Loucy (cell line): Measurements from ENCODE around the gene CNIH1.

Experiments used
- EZH2phosphoT487 ChIP-seq: fragments of 200-600 bp; IDR thresholded peaks from 2 replicates; pipeline ENCODE4 v1.6.1; 2018; ENCODE audit warnings: antibody characterized with exemption, mild to moderate bottlenecking, moderate library complexity, borderline replicate concordance
- TF ChIP-seq, protein P1 (sequence below): fragments of 200-600 bp; sonication (generic); conservative IDR thresholded peaks from 2 replicates; pipeline ENCODE4 v1.5.1; 2014; ENCODE audit warnings: mild to moderate bottlenecking, antibody characterized with exemption, low read length

- TF ChIP-seq, protein P1, sequence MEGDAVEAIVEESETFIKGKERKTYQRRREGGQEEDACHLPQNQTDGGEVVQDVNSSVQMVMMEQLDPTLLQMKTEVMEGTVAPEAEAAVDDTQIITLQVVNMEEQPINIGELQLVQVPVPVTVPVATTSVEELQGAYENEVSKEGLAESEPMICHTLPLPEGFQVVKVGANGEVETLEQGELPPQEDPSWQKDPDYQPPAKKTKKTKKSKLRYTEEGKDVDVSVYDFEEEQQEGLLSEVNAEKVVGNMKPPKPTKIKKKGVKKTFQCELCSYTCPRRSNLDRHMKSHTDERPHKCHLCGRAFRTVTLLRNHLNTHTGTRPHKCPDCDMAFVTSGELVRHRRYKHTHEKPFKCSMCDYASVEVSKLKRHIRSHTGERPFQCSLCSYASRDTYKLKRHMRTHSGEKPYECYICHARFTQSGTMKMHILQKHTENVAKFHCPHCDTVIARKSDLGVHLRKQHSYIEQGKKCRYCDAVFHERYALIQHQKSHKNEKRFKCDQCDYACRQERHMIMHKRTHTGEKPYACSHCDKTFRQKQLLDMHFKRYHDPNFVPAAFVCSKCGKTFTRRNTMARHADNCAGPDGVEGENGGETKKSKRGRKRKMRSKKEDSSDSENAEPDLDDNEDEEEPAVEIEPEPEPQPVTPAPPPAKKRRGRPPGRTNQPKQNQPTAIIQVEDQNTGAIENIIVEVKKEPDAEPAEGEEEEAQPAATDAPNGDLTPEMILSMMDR: no peak
- TF ChIP-seq EZH2phosphoT487: no peak
Measured at GRCh38 chr14:54411371-54411770, 29.8 kb downstream of the CNIH1 start.
